Activated T-helper 1 cell treated with anti-CD3 and anti-CD28 coated beads, Interleukin-12 subunit alpha, Interleukin-12 subunit beta, Interleukin-2, Interleukin-4 antibody, amounts not matched to agents 30 ng/mL and 10 ng/mL and 1 ng/mL, durations not matched to agents 14 hours and 24 hours and 36 hours (primary cell): Measurements from ENCODE around the gene POLR3G. TPM values are rescaled to one million over a fixed set of nuclear protein-coding genes. Genes with fewer than 3 reads are reported as not detected.

Experiments used
- DNase-seq: peaks from one replicate; pipeline ENCODE4 v3.0.0; 2021; ENCODE audit warnings: low spot score
- H3K27ac Mint-ChIP-seq: one replicate; pipeline ENCODE4 v1.8.0; 2021; ENCODE audit warnings: mild to moderate bottlenecking, mixed read lengths
- H3K27me3 Mint-ChIP-seq: one replicate; pipeline ENCODE4 v1.8.0; 2022; ENCODE audit warnings: mild to moderate bottlenecking, moderate library complexity, mixed read lengths; ENCODE audit not compliant: insufficient read depth
- H3K36me3 Mint-ChIP-seq: one replicate; pipeline ENCODE4 v1.8.0; 2021; ENCODE audit warnings: low read depth, mixed read lengths
- H3K4me1 Mint-ChIP-seq: one replicate; pipeline ENCODE4 v1.8.0; 2021; ENCODE audit warnings: low read depth, mixed read lengths
- H3K4me3 Mint-ChIP-seq: one replicate; pipeline ENCODE4 v1.8.0; 2021; ENCODE audit warnings: mild to moderate bottlenecking, moderate library complexity, mixed read lengths
- H3K9me3 Mint-ChIP-seq: one replicate; pipeline ENCODE4 v1.8.0; 2021; ENCODE audit warnings: mixed read lengths
- intact Hi-C: fragments of 100-400 bp; cut with micrococcal nuclease; formaldehyde crosslinking; loops from one replicate; pipeline ENCODE4 v1.15.1; 2024
- total RNA-seq: library from RNA; stranded (reverse); gene quantifications from 2 replicates; pipeline ENCODE4 v1.2.3, GENCODE V29; 2022

POLR3G gene
- total RNA-seq, 1 donor from 2014 or later = 18.4 TPM

DNA sequence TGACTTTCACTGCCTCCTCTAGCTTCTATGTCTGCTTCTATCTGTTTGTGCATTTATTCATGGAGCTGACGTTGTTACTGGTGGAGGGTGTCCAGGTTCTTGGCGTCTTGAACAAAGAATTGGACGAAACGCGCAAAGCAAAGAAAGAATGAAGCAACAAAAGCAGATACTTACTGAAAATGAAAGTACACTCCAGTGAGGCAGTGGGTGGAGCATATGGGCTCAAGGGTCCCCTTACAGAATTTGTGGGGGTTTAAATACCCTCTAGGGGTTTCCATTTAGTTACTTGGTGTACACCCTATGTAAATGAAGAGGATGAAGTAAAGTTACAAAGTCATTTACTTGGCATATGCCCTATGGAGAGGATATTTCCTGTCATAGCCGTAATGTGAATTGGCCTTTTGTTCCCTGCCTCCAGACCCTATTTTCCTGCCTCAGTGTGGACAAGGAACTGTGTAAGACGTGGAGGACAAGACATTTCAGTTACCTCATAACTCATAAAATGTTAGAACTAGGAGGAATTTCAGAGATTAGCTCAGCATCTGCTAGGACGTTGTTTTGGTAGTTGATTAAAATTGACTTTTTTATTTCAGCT is 3.1 kb downstream of the POLR3G start:
- H3K4me1 Mint-ChIP-seq = peaks cover 33% of the 10 kb centered on the region
- peaks cover 4% of the 10 kb centered on the region for H3K36me3 Mint-ChIP-seq
- no peak for DNase-seq
- no peak overlapping the region for H3K27ac Mint-ChIP-seq
- no peaks in the 10 kb centered on the region for H3K27me3 Mint-ChIP-seq
- H3K4me3 Mint-ChIP-seq = no peak overlapping the region
- no peaks in the 10 kb centered on the region for H3K9me3 Mint-ChIP-seq
- intact Hi-C loops = no loop called here

DNA sequence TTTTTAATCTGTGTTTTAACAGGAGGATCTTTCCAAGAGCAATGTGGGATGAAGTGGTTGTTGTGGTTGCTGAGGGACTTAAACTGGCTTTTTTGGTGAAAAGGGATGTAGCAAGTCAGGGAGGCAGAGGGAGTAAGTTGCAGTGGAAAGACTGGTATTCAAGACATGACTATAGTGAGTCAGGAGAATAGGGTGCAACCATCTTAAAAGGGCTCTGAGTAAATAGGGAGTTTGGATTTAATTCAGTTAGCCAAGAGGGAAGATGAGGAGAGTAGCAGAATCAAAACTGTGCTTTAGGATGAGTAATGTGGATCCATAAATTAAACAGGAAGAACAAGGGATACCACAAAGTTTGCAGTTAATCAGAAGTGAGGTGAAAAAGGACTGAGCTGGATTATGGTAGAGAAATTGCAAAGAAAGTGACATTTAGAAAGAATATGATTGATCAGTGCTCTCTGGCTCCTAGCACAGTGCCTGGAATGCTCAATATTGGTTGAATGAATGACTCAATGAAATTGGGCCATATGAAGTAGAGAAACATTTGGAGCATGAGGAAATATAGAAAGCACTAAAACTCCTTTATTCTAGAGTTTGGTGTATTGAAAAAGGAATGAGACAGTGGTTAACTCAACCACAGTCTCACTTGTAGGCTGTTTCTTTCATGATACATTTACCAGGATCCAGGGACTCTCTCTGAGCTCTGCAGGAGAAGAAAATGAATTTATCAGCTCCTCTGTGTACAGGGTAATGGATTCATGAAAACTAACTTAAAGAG is 5.1 kb downstream of the POLR3G start:
- Mint-ChIP-seq H3K27ac (no peak overlapping the region), H3K27me3 (no peaks in the 10 kb centered on the region), H3K4me1 (peaks cover 22% of the 10 kb centered on the region), H3K9me3 (no peaks in the 10 kb centered on the region), H3K4me3 (no peak overlapping the region), H3K36me3 (peaks cover 5% of the 10 kb centered on the region)
- no peak for DNase-seq
- intact Hi-C loops = no loop called here

DNA sequence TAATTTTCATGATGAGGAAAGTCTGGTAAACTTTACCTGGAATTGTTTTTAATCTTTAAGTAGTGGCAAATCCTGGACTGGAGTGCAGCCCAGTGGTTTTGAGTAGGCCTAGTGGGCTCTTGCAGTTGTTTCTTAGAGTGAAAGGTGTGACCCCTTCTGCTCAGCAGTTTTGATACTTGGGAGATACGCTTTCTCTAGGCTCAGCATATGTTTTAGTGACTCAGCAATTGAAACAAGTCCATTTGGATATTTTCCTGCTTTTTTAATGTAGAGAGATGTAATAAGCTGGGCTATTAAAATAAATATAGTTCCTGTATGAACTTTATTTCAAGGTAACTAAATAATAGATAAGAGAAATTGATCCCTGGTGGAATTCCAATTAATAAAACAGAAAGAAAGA is 6.0 kb downstream of the POLR3G start:
- H3K4me1 Mint-ChIP-seq = peaks cover 14% of the 10 kb centered on the region
- H3K36me3 Mint-ChIP-seq = peaks cover 6% of the 10 kb centered on the region
- H3K9me3 Mint-ChIP-seq = no peaks in the 10 kb centered on the region
- H3K4me3 Mint-ChIP-seq = no peak overlapping the region
- DNase-seq = no peak
- intact Hi-C loops = no loop called here
- no peaks in the 10 kb centered on the region for H3K27me3 Mint-ChIP-seq
- no peak overlapping the region for H3K27ac Mint-ChIP-seq

DNA sequence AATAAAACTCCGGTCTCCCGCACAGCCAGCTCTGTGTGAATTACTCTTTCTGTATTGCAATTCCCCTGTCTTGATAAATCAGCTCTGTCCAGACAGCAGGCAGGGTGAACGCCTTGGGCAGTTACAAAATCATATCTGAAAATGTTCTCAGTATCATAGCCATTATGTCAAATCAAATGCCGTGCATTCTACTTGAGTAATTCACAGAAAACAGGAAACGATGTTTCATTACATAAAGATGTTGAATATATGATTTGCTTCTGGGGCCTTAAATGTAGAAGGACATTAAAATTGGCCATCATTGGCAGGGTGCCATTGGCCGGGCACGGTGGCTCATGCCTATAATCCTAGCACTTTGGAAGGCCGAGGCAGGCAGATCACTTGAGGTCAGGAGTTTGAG is 8.5 kb downstream of the POLR3G start:
- Mint-ChIP-seq H3K9me3 (no peaks in the 10 kb centered on the region), H3K27ac (no peak overlapping the region), H3K4me3 (no peak overlapping the region), H3K4me1 (no peaks in the 10 kb centered on the region), H3K36me3 (peaks cover 12% of the 10 kb centered on the region), H3K27me3 (no peaks in the 10 kb centered on the region)
- intact Hi-C loops = no loop called here
- DNase-seq = no peak

DNA sequence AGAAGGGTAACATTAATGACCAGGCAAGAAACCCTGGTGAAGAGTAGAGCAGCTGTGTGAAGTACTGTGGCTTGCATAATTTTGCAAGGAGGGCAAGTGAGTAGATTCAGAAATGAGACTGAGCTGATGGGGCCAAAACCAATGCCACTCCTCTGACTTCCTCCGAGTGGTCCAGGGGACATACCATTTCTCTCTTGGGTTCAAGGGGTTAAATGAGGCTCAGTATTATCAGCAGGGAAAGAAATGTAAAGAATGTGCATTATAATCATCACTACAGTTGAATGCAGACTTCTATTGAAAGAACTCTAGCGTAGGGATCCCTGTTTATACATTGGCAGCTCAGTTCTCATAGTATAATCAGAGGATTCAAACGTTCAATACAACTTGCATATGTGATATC is 9.9 kb downstream of the POLR3G start:
- DNase-seq = no peak
- peaks cover 11% of the 10 kb centered on the region for H3K36me3 Mint-ChIP-seq
- intact Hi-C loops = no loop called here
- H3K9me3 Mint-ChIP-seq = no peaks in the 10 kb centered on the region
- no peaks in the 10 kb centered on the region for H3K4me1 Mint-ChIP-seq
- no peaks in the 10 kb centered on the region for H3K27me3 Mint-ChIP-seq
- H3K4me3 Mint-ChIP-seq = no peak overlapping the region
- no peak overlapping the region for H3K27ac Mint-ChIP-seq

DNA sequence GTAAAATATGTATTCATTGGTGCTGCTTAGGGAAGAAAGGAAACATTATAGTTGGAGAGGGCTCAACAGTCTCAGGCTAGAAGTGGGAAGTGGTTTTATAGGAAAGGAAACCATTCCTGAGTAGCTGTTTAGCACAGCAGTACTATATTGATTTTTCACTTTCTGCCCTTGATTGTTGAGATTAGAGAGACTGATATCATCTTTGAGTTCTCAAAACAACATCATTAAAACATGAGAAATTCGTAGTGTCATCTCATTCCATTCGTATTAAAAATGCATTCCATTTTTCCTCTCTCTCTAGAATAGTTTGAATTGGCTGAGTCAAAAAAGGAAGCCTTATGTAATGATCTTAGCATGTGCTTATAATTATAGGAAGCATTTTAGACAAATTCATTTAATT is 14.1 kb downstream of the POLR3G start:
- no peaks in the 10 kb centered on the region for H3K9me3 Mint-ChIP-seq
- peaks cover 7% of the 10 kb centered on the region for H3K36me3 Mint-ChIP-seq
- intact Hi-C loops = no loop called here
- H3K4me1 Mint-ChIP-seq = no peaks in the 10 kb centered on the region
- H3K27me3 Mint-ChIP-seq = no peaks in the 10 kb centered on the region
- DNase-seq = no peak
- no peak overlapping the region for H3K27ac Mint-ChIP-seq
- no peak overlapping the region for H3K4me3 Mint-ChIP-seq

DNA sequence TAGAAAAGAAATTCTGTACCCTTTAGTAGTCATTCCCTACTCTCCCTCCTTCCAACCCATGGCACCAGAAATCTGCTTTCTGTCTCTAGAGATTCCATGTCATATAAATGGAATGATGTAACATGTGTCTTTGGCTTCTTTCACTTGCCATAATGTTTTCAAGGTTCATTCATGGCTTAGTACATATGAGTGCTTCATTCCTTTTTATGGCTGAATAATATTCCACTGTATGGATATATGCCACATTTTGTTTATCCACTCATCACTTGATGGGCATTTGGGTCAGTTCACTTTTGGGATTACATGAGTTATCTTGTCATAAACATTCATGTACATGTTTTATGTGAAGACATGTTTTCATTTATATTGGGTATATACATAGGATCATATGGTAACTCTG is 19.4 kb downstream of the POLR3G start:
- Mint-ChIP-seq H3K27ac (no peak overlapping the region), H3K4me1 (no peaks in the 10 kb centered on the region), H3K27me3 (no peaks in the 10 kb centered on the region), H3K4me3 (no peak overlapping the region), H3K9me3 (peaks cover 3% of the 10 kb centered on the region), H3K36me3 (peaks cover 8% of the 10 kb centered on the region)
- intact Hi-C loops = no loop called here
- DNase-seq = no peak

DNA sequence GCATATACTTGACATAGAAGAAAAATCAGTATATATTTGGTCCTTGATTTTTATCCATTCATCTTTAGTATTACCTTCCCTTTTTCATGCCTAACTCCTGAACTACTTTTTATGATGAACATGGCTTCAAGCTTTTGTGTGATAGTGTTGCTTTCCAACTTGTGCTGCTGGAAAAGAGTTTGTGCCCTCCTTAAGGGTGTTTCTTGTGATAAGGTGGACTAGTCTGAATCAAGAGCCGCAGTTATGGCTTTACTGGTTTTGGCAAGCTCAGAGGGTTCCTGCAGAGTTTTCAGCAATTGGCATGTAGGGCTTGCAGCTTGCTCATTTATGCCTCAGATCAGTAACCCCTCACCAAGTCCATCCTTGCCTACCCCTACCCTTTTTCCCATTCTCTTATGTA is 20.5 kb downstream of the POLR3G start:
- Mint-ChIP-seq H3K9me3 (peaks cover 3% of the 10 kb centered on the region), H3K27me3 (no peaks in the 10 kb centered on the region), H3K27ac (no peak overlapping the region), H3K36me3 (peaks cover 10% of the 10 kb centered on the region), H3K4me3 (no peak overlapping the region), H3K4me1 (no peaks in the 10 kb centered on the region)
- intact Hi-C loops = no loop called here
- DNase-seq = no peak

DNA sequence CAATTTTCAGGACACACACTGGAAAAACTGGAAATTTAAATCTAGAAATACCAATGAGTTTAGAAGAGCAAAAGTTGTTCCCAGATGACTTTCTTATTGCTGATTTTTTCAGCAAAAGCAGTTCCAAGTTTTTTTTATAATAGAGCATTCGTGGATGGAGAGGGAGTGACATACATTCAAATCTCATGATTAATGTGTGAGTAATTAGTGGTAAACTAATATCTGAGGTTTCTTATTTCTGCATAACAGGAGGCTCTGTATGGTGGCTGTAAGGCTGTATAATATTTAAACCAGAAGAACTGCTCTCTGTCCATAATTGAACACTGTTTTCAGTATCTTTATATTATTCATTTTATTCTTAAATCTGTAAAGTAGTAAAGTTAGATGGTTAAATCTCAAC is 28.9 kb downstream of the POLR3G start:
- Mint-ChIP-seq H3K4me3 (no peak overlapping the region), H3K27me3 (no peaks in the 10 kb centered on the region), H3K9me3 (no peaks in the 10 kb centered on the region), H3K36me3 (peaks cover 3% of the 10 kb centered on the region), H3K27ac (no peak overlapping the region), H3K4me1 (peaks cover 11% of the 10 kb centered on the region)
- intact Hi-C loops = no loop called here
- DNase-seq = no peak

DNA sequence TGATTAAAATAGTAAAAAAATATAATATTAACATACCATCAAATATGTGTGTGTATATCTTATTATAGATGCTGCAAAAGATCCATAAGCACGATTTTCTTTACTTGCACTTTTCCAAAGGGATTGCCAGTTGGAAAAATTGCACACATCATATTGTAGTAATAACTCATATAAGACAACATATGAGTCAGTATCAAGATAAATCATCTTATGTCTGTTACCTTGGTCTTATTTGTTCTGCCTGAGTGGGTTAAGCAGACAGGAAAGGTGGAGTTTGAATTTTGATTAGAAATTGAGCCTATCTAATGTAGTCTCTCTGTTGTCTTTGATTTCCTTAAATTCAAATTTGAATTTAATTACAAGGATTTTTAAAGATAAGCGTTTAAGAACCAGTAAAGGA is 30.1 kb downstream of the POLR3G start:
- intact Hi-C loops = no loop called here
- H3K4me1 Mint-ChIP-seq = peaks cover 11% of the 10 kb centered on the region
- no peak for DNase-seq
- H3K27me3 Mint-ChIP-seq = no peaks in the 10 kb centered on the region
- peaks cover 2% of the 10 kb centered on the region for H3K36me3 Mint-ChIP-seq
- H3K27ac Mint-ChIP-seq = no peak overlapping the region
- H3K4me3 Mint-ChIP-seq = no peak overlapping the region
- no peaks in the 10 kb centered on the region for H3K9me3 Mint-ChIP-seq

DNA sequence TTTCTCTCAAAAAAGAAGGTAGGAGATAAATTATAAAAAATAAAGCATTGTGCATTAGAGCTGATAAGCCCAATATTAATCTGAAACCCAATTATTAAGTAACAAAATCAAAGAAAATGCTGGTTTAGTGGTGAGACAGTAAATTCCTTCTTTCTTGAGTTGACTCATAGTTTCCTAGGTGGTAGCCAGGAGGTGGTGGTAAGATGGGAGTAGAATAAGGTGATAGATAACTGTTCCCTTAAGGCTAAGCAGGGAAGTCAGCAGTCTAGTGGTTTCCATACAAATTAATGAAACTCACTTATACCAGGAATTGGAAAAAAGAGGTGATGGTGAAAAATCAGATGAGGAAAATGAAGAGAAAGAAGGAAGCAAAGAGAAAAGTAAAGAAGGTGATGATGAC is 31.6 kb downstream of the POLR3G start:
- intact Hi-C loops = no loop called here
- Mint-ChIP-seq H3K4me3 (no peak overlapping the region), H3K27ac (no peak overlapping the region), H3K36me3 (peaks cover 2% of the 10 kb centered on the region), H3K9me3 (no peaks in the 10 kb centered on the region), H3K4me1 (peaks cover 11% of the 10 kb centered on the region), H3K27me3 (no peaks in the 10 kb centered on the region)
- no peak for DNase-seq

DNA sequence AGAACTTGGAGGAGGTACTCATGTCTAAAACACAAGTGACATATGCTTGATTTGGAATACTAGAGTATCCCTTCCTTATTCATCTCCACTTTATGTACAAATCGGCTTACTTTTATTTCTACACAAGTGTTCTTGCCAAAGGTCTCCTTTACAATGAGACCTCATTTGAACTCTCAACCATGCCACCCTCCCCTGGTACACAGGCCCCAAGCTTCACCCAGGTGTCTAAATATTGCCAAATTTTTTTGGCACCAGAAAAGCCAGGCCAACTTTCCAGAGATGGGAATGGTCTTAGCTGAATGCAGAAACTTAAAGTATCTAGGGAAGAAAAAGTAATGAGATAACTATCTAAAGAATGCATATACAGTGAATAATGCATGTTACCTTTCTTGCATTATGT is 35.8 kb downstream of the POLR3G start:
- H3K27ac Mint-ChIP-seq = no peak overlapping the region
- H3K27me3 Mint-ChIP-seq = no peaks in the 10 kb centered on the region
- intact Hi-C loops = no loop called here
- no peak overlapping the region for H3K4me3 Mint-ChIP-seq
- DNase-seq = no peak
- no peaks in the 10 kb centered on the region for H3K9me3 Mint-ChIP-seq
- H3K4me1 Mint-ChIP-seq = peaks cover 11% of the 10 kb centered on the region
- H3K36me3 Mint-ChIP-seq = peaks cover 4% of the 10 kb centered on the region

DNA sequence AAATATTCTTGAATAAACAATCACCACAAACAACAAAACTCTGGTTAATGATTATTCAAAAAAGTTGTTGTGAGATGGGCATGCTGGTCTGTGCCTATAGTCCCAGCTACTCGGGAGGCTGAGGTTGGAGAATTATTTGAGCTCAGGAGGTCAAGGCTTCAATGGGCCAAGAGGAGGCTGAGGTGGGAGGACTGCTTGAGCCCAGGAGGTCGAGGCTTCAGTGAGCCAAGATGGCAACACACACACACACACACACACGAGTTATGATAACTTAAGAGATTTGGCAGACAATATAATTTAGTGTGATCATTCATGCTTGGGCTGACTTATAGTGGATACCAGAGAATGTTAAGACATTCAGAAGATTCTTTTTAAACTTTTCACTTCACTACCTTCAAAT is 39.9 kb downstream of the POLR3G start:
- Mint-ChIP-seq H3K9me3 (no peaks in the 10 kb centered on the region), H3K4me1 (no peaks in the 10 kb centered on the region)
- DNase-seq = no peak

DNA sequence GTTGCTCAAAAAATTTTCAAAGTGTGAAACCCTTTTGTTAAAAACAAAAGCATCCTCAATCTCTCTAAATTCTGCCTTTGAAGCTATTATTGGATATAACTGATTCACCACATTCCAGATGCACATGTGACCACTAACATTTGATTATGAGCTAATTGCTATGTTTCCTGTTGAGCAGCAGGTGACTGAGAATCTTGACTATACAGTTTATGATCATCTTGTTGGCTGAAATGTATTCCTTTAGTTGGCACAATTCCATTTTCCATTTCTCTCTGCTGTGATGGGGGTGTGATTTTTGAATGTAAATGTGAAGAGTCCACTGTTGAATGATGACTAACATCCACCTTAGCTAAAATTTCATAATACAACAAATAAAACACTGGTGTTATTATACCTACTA is 44.0 kb downstream of the POLR3G start:
- Mint-ChIP-seq H3K9me3 (no peaks in the 10 kb centered on the region), H3K27ac (no peak overlapping the region), H3K4me3 (no peak overlapping the region), H3K36me3 (peaks cover 25% of the 10 kb centered on the region), H3K27me3 (no peaks in the 10 kb centered on the region), H3K4me1 (no peaks in the 10 kb centered on the region)
- DNase-seq = no peak
- intact Hi-C loops = no loop called here

More for the DNA sequence above, 39.9 kb downstream of the POLR3G start:
- intact Hi-C loops = no loop called here
- Mint-ChIP-seq H3K27me3 (no peaks in the 10 kb centered on the region), H3K27ac (no peak overlapping the region), H3K36me3 (peaks cover 11% of the 10 kb centered on the region), H3K4me3 (no peak overlapping the region)
